Activated T-cell treated with anti-CD3 and anti-CD28 coated beads, Interleukin-2, amount 50 U/mL, for 4 hours (primary cell): Measurements from ENCODE around the gene ANKRD52. TPM values are rescaled to one million over a fixed set of nuclear protein-coding genes. Genes with fewer than 3 reads are reported as not detected.

Source experiments
- ATAC-seq, 2 donors: fragments of 200-7000 bp; cut with Tn5 transposase; one replicate each; pipeline ENCODE4 v1.10.0; 2021
- DNase-seq: peaks from one replicate; pipeline ENCODE4 v3.0.0-alpha.2; 2020
- H3K27me3 Mint-ChIP-seq: one replicate; pipeline ENCODE4 v1.8.0; 2021; ENCODE audit warnings: low read depth, mixed read lengths
- H3K36me3 Mint-ChIP-seq: one replicate; pipeline ENCODE4 v1.8.0; 2022; ENCODE audit warnings: mixed read lengths; ENCODE audit not compliant: insufficient read depth
- H3K4me1 Mint-ChIP-seq: one replicate; pipeline ENCODE4 v1.8.0; 2021; ENCODE audit warnings: low read depth, mixed read lengths
- H3K4me3 Mint-ChIP-seq: one replicate; pipeline ENCODE4 v1.8.0; 2021; ENCODE audit warnings: mild to moderate bottlenecking, moderate library complexity, mixed read lengths
- H3K9me3 Mint-ChIP-seq: one replicate; pipeline ENCODE4 v1.8.0; 2021; ENCODE audit warnings: mixed read lengths
- total RNA-seq, 3 donors: library from RNA; stranded (reverse); gene quantifications; one replicate each; pipeline ENCODE4 v1.2.1, GENCODE V29; 2021

ANKRD52 gene
- total RNA-seq, 3 donors from 2014 or later, result 60.8 to 70.3 (median 67.5) TPM

DNA sequence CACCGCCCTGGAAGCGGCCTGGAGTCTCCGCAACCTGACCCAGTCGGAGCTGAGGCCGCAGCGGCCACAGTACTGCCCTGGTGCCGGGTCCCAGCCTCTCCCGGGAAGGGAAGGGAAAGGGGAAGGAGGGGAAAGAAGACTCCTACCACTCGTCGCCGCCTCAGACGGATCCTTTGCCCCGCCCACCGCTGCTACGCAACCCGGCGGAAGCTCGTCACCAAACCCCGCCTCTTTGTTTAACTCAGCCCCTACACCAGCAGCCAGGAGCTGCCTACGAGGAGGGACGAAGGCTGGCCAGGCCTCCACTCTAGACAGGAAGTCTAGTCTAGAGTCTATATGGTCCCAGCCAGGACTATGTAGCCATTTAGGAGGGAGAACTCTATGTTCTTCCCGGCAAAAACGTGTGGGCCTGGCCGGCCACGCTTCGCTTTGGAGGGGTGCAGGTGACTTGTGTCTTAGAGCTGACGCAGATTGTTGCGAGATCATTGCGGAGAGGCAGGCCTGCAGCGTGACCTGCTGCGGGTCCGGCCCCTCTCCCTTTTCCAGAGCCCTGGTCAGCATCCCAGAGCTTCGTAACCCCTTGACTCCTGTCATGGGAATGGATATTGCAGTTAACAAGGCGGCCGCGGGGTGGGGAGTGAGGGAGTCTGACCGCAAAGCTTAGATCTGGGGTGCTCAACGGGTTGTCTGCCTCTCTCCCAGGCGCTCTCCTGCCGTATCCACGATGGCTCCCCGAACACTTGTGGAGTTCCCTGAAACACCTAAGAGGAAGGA lies 36.2 kb downstream of the ANKRD52 start, which contains the start of gene RNF41:
RNF41 (minus strand) TSS at position 166 of the 774 bp plus-strand sequence. CDS start 7,875 bp downstream, outside the sequence.
- DNase-seq, result peak; percentile 89
- Mint-ChIP-seq H3K4me1 (peaks cover 41% of the 10 kb centered on the region), H3K36me3 (no peaks in the 10 kb centered on the region), H3K9me3 (no peaks in the 10 kb centered on the region), H3K27me3 (no peaks in the 10 kb centered on the region), H3K4me3 (peak within 1 kb of the TSS; percentile 95)
- ATAC-seq, result peak; percentile 79 to 82

DNA sequence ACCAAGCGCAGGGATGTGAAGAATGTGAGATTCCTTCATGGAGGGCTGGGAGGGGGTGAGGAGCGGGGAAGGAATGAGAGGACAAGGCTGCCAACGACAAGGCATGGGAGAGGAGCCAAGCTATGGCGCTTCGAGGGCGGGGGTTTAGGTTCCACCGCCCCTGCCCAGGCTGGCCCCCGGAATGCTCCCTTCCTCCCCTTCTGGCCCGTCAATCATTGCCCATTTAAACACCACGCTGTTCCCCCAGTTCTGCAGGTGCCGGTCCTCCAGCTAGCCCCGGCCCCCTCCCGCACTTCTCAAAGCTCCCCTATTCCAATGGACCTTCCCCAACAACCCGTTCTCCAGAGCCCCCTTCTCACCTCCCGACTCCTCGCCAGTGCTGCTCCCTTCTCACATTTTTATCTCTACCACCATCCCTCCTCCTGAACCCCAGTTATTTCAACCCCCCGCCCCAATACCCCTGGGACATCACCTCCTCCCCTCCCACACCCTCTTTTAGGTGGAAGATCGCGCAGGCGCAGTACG lies 36.9 kb downstream of the ANKRD52 start:
- Mint-ChIP-seq H3K4me3 (peak overlapping the region; percentile 95), H3K4me1 (peaks cover 44% of the 10 kb centered on the region), H3K36me3 (peaks cover 3% of the 10 kb centered on the region), H3K9me3 (no peaks in the 10 kb centered on the region), H3K27me3 (no peaks in the 10 kb centered on the region)
- ATAC-seq (peak; percentile 18 to 34), DNase-seq (no peak)

DNA sequence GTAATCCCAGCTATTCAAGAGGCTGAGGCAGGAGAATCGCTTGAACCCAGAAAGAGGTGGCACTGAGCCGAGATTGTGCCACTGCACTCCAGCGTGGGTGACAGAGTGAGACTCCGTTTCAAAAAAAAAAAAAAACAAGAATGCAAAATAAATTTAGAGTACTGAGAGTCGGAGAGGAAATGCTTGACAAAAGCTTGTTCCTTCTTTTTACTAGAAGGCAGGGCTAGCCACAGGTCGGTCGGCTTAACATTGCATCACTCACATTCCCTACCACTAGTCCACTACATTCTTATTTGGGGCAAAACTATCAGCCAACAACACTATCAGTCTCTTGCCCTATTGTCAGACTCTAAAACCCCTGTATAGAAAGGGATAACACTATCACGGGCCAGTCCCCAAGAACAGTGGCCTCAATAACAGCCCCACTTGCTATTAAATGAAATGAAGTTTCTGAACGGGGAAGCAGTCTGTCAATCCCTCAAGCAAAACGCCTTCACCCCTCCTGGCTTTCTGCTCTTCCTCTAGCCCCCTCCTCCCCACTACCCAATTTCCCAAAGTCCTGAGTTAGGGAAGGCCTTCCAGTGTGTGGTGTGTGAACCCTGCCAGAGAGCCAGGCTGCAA lies 37.5 kb downstream of the ANKRD52 start:
- Mint-ChIP-seq H3K27me3 (no peaks in the 10 kb centered on the region), H3K9me3 (no peaks in the 10 kb centered on the region), H3K4me3 (peak overlapping the region; percentile 95), H3K4me1 (peaks cover 44% of the 10 kb centered on the region), H3K36me3 (peaks cover 3% of the 10 kb centered on the region)
- DNase-seq (no peak), ATAC-seq (no peak)

DNA sequence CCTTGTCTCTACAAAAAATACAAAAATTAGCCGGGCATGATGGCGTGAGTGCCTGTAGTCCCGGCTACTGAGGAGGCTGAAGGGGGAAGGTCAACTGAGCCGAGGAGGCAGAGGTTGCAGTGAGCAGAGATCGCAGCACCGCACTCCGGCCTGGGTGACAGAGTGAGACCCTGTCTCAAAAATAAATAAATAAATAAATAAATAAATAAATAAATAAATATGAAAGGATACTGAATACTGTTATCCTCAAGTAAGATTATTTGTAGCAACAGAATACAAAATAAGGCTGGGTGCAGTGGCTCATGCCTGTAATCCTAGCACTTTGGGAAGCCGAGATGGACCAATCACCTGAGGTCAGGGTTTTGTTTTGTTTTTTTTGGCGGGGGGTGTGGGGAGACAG lies 38.3 kb downstream of the ANKRD52 start:
- DNase-seq (no peak), ATAC-seq (no peak)
- peaks cover 38% of the 10 kb centered on the region for H3K4me1 Mint-ChIP-seq
- no peaks in the 10 kb centered on the region for H3K27me3 Mint-ChIP-seq
- peak overlapping the region; percentile 53 for H3K4me3 Mint-ChIP-seq
- peaks cover 7% of the 10 kb centered on the region for H3K36me3 Mint-ChIP-seq
- H3K9me3 Mint-ChIP-seq, result no peaks in the 10 kb centered on the region

DNA sequence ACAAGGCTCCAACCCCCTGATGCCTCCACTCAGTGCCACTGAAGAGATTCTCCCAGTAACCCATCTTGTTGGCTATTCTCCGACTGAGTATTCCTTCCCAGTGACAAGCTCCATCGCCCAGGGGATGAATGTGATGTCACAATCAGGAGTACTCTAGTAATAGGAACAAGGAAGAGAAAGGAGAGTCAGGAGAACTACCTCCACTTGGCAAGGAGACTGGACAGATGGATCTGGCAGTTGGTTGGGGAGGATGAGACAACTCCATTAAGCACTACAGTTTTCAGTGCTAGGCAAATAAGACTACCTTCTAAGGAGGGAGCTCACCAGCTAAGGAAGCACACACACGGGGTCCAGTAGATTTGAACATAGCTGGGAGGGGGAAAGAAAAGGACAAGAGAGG lies 41.7 kb downstream of the ANKRD52 start:
- Mint-ChIP-seq H3K4me1 (peaks cover 12% of the 10 kb centered on the region), H3K4me3 (no peak overlapping the region), H3K9me3 (no peaks in the 10 kb centered on the region), H3K36me3 (peaks cover 16% of the 10 kb centered on the region), H3K27me3 (no peaks in the 10 kb centered on the region)
- DNase-seq (no peak), ATAC-seq (no peak)

DNA sequence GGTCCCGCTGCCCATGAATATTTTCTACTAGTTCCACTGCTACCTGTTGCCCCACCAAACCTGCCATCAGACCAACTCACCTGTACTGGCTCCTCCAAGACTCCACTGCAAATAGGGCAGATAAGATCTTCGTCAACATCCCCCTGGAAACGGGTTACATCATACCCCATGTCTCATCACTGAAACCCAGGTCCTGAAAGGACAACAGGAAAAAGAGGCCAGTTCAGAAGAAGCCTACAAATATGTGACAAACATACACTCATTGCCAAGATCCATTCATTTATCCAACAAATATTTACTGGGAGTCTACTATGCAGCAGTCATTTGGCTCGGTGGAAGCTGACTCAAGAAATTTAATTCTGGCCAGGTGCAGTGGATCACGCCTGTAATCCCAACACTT lies 44.3 kb downstream of the ANKRD52 start:
- Mint-ChIP-seq H3K27me3 (no peaks in the 10 kb centered on the region), H3K4me1 (peaks cover 4% of the 10 kb centered on the region), H3K36me3 (peaks cover 28% of the 10 kb centered on the region), H3K4me3 (no peak overlapping the region), H3K9me3 (no peaks in the 10 kb centered on the region)
- DNase-seq (no peak), ATAC-seq (no peak)

DNA sequence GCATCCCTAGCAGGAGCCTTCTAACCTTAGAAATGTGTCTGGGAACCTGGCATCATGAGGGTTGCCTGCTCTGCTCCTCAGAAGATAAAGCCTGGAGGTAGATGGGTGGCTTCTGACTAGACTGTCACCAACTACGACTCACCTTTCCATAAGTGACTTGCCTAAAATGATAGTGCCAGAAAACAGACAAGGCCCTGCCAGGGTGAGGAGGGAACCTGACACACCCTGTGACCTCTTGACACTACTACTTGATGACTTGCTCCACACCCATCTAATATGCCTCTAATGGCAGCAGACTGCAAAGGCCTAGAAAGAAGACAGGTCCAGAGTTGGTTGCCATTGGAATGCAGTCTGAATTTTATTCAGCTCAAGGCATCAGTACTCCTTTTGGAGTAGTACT lies 45.8 kb downstream of the ANKRD52 start:
- ATAC-seq (peak; percentile 81 to 84), DNase-seq (no peak)
- no peaks in the 10 kb centered on the region for H3K27me3 Mint-ChIP-seq
- H3K36me3 Mint-ChIP-seq, result peaks cover 32% of the 10 kb centered on the region
- H3K9me3 Mint-ChIP-seq, result no peaks in the 10 kb centered on the region
- peaks cover 4% of the 10 kb centered on the region for H3K4me1 Mint-ChIP-seq
- no peak overlapping the region for H3K4me3 Mint-ChIP-seq

DNA sequence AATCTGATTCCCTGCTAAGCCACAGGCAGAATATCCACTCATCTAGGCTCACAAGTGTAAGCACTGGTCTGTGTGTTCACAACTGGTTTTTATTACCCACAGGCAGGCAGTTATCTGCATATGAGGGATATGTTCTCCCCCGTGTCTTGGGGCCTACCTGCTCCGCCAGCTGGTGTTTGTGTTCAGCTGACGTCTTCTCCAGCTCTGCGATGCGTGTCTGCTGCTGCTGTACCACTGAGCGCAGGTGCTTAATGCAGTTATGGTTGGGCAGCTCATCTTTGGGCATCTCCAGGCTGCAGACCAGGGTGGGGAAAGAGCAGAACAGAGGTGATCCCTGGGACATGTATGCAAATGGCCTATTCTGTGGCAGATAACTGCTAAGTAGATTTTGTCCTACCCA lies 50.2 kb downstream of the ANKRD52 start:
- Mint-ChIP-seq H3K9me3 (no peaks in the 10 kb centered on the region), H3K36me3 (peaks cover 29% of the 10 kb centered on the region), H3K4me3 (no peak overlapping the region), H3K27me3 (no peaks in the 10 kb centered on the region), H3K4me1 (peaks cover 2% of the 10 kb centered on the region)
- no peak for ATAC-seq
- no peak for DNase-seq

DNA sequence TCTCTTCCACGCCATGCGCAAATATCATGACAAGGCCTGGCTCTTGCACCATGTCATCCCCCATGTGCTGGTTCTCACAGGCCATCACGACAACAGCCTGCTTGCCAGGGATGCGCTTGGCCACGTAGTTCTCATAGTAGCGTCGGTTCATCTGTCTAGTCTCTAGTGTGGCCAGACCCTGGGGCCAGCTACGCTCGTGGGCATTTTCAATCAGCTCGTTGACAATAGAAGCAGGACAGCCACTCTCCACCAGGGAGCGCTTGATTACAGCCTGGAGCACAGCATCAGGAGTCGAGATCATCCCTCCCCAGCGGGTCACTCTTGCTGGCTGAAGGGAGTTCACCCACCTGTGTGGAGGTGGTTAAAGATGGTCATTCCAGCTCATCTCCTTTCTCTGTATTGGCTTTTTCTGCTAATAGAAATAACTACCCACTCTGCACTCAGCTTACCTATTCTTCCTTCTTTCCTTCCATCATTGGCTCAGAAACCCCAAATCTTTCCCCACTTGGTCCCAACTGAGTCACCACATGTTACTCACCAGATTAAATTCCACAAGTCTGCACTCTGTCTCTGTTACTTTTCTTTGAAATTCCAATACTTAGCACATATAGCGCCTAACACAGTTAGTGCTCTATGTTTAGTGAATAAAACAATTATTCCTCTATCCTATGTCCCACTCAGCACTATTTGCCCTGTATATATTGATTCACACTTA lies 51.6 kb downstream of the ANKRD52 start:
- H3K4me1 Mint-ChIP-seq, result peaks cover 3% of the 10 kb centered on the region
- DNase-seq (peak; percentile 18), ATAC-seq (peak; percentile 55 to 62)
- H3K36me3 Mint-ChIP-seq, result peaks cover 26% of the 10 kb centered on the region
- no peaks in the 10 kb centered on the region for H3K9me3 Mint-ChIP-seq
- no peaks in the 10 kb centered on the region for H3K27me3 Mint-ChIP-seq
- H3K4me3 Mint-ChIP-seq, result no peak overlapping the region

DNA sequence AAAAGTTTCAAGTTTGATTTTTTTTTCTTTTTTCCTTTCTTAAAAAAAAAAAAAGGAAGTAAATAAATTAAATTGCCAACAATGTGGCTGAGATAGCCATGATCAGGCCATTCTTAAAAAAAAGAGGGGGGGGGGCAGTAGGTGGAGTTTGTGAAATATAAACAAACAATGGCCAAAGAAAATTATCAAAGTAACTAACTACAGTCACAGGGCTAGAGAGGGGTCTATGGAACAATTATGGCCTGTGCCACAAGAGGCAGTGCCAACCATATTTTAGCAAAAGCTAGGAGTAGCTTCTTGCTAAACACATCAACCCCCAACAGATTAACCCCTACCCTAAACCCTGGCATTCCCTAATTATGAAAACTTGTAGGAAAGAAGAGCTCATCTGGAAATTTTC lies 52.7 kb downstream of the ANKRD52 start:
- Mint-ChIP-seq H3K4me1 (peaks cover 3% of the 10 kb centered on the region), H3K9me3 (no peaks in the 10 kb centered on the region), H3K27me3 (no peaks in the 10 kb centered on the region), H3K4me3 (no peak overlapping the region), H3K36me3 (peaks cover 21% of the 10 kb centered on the region)
- DNase-seq (no peak), ATAC-seq (no peak)

DNA sequence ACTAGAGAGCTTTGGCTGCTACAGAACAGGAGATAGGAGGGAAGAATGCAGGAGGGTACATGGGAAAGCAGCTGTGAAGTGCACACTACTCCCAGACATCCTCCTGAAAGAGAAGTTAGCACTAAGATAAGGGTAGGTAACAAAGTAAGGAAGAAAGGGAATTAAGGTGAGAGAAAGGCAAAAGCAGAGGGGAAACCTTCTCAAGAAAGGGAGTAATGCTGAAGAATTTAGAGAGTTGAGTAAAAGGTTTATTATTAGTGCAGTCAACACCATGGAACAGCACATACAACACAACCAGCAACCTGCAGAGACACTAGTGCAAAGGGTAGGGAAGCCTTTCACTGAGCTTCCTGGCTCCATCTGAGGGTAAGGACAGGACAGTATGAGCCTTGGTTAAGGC lies 53.9 kb downstream of the ANKRD52 start:
- no peaks in the 10 kb centered on the region for H3K27me3 Mint-ChIP-seq
- H3K36me3 Mint-ChIP-seq, result peaks cover 13% of the 10 kb centered on the region
- ATAC-seq (no peak), DNase-seq (no peak)
- H3K4me1 Mint-ChIP-seq, result peaks cover 3% of the 10 kb centered on the region
- no peak overlapping the region for H3K4me3 Mint-ChIP-seq
- H3K9me3 Mint-ChIP-seq, result no peaks in the 10 kb centered on the region

DNA sequence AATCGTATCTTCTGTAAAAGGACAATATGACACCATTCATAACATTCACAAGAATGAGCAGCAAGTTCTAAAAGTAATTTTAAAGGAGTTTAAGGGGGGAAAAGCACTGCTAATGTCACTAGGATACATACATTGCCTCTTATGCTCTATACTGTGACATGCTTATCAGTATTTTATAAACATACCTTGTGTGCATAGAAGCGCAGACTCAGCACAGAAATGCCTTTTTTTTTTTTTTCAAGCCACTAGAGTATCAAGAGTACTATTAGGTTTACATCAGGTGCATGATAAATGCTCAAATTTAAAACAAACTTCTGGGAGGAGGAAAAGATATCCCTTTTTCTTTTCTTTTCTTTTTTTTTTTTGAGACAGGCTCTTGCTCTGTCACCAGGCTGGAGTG lies 55.3 kb downstream of the ANKRD52 start:
- ATAC-seq (no peak), DNase-seq (no peak)
- Mint-ChIP-seq H3K4me3 (no peak overlapping the region), H3K36me3 (peaks cover 13% of the 10 kb centered on the region), H3K4me1 (peaks cover 3% of the 10 kb centered on the region), H3K27me3 (no peaks in the 10 kb centered on the region), H3K9me3 (no peaks in the 10 kb centered on the region)

DNA sequence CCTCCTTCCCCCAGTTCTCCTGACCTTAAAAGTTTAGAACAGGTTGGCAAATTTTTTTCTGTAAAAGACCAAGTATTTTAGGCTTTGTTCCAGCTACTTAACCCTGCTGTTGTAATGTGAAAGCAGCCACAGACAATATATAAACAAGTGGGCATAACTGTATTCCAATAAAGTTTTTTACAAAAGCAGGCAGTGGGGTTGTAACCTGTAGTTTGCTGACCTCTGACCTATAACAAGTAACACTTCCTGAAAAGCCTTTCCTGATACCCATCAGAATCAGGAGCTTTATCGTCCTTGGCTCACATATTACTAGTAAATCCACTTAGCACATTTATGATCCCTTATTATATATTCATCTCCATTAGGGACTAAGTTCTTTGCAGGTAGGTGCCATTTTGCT lies 55.8 kb downstream of the ANKRD52 start:
- no peak overlapping the region for H3K4me3 Mint-ChIP-seq
- no peaks in the 10 kb centered on the region for H3K9me3 Mint-ChIP-seq
- peaks cover 3% of the 10 kb centered on the region for H3K4me1 Mint-ChIP-seq
- no peak for DNase-seq
- H3K27me3 Mint-ChIP-seq, result no peaks in the 10 kb centered on the region
- no peak for ATAC-seq
- H3K36me3 Mint-ChIP-seq, result peaks cover 9% of the 10 kb centered on the region

DNA sequence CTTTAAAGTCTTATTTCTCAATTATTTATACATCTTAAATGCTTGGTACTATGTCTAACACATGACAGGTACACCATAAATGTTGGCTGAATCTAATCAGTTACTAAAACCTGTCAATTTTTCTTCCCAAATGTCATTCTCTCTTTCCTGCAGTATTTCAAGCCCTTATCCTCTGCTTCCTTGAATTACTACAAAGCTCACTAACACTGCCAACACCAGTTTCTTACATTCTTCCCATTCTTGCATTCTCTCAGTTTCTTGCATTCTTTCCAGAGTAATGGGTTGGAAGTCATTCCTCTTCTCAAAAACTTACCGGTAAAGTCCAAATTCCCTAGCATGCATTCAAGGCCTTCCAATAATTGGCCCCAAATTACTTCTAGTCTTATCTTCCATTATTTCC lies 59.3 kb downstream of the ANKRD52 start:
- no peaks in the 10 kb centered on the region for H3K36me3 Mint-ChIP-seq
- no peaks in the 10 kb centered on the region for H3K27me3 Mint-ChIP-seq
- no peak for DNase-seq
- H3K4me1 Mint-ChIP-seq, result peaks cover 1% of the 10 kb centered on the region
- no peaks in the 10 kb centered on the region for H3K9me3 Mint-ChIP-seq
- no peak for ATAC-seq
- no peak overlapping the region for H3K4me3 Mint-ChIP-seq
